ENCODE results near the gene LRRC34.

LRRC34 gene, protein sequence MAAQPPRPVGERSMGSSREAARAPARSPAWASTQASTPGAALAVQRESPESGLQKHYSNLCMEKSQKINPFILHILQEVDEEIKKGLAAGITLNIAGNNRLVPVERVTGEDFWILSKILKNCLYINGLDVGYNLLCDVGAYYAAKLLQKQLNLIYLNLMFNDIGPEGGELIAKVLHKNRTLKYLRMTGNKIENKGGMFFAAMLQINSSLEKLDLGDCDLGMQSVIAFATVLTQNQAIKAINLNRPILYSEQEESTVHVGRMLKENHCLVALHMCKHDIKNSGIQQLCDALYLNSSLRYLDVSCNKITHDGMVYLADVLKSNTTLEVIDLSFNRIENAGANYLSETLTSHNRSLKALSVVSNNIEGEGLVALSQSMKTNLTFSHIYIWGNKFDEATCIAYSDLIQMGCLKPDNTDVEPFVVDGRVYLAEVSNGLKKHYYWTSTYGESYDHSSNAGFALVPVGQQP

DNA sequence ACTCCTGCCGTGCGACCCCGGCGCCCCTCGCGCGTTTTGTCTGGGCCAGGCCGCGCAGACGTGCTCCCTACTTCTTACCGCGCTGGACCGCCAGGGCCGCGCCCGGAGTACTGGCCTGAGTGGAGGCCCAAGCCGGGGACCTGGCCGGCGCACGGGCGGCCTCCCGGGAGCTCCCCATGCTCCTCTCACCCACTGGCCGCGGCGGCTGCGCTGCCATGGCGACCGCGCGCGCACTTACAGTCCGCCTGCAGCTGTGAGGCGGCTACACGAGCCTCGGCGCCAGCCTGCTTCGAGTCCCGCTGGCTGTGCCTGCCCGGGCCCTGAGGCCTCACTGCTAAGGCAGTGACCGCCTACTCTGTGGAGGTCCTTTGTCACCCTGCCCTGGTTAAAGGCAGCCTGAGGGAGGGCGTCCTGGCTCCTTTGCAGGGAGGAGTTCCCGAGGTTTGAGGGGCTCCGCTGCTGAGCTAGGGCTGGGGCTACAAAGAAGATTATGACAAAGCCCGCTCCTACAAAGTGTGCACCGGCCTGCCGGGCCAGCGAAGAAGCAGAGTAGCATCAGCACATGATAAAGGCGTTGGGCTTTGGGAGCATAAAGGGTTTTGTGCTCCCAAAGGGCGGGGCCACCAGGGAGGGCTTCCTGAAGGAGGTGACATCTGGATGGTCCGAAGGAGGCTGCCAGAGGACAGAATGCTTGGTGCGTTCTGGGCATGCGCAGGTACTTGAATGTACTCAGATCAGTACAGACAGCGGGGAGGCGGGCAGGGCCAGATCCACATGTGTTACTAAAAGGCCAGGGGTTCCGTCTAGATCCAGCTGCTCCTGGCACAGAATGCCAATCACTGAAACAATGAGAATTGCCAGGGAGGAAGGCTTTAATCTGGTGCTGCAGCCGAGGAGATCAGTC lies at the start of gene LRRC34, which contains the start of gene LRRIQ4:
LRRC34 (minus strand) TSS at position 573 of the 904 bp plus-strand sequence; CDS start at position 217, 356 bp downstream.
LRRIQ4 (plus strand) TSS at position 539 of the 904 bp plus-strand sequence. CDS start 9,052 bp downstream, outside the sequence.
- DNase-seq = peak; percentile 18

DNA sequence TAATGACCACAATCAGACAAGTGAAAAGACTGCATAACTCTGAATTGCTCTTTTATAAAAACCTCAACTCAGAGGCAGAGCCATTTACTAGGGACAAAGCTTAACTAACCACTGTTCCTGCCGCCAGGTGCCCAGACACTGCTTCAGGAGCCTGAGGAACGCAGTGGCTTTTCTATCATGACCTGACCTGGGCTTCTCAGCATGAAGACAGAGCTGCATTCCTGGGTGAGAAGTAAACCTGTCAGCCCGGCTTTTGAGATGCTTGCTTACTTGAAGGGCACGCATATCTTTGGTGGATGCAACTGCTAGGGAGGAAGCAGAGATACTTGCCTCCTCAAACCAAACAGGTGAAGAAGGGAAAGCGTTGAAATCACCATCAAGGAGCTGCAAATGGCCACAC lies 49.2 kb upstream of the LRRC34 start:
- DNase-seq = no peak

DNA sequence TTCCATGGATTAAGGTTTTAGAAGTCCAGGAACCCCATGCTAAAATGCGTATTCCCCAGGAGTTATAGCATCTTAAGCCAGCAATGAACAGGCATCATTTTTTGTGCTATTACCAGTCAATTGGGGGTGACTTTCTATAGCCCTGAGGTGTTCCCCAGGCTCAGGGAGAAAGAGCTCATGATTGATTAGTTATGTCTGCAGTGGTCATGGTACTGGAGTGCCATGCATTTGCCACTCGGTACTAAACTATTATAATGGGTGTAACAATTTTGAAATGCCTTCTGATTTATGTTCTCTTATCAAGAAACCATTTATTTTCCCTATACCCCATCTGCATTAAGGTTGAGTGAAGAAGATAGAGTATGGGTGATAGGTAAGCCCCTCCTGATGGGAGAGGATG lies 45.1 kb upstream of the LRRC34 start:
- DNase-seq = no peak

DNA sequence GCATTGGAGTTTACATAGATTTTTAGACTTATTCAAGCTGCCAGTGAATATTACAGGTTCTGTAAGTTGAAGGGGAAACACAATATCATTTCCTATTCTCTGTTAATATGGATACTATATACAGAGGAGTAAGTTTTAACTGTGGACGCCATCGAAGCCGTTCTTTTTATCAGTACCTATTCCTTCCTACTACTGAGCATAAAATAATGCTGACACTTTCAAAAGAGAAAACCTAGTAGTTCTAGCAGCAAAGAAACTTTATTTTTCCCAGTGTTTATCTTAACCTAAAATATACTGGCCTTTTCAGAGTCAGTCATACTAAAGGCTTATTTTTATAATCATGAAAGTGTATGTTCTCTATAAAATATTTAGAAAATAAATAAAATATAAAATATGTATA lies 42.8 kb upstream of the LRRC34 start:
- DNase-seq = no peak

DNA sequence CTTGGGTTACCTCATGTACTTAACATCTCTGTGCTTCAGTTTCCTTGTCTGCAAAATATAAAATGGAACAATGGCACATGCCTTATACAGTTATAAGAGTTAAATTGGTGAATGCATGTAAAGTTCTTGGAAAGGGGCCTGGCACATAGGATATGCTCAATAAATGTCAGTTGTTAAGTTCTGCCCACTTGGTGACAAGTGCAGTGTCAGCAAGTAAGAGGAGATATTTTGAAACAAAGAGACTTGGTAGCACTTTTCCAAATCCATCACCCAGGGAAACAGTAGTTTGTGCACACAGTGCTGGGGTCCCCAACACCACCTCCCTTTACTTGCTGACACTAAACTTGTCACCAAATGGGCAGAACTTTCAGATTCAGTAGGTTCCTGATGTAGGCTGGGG lies 37.9 kb upstream of the LRRC34 start:
- no peak for DNase-seq

DNA sequence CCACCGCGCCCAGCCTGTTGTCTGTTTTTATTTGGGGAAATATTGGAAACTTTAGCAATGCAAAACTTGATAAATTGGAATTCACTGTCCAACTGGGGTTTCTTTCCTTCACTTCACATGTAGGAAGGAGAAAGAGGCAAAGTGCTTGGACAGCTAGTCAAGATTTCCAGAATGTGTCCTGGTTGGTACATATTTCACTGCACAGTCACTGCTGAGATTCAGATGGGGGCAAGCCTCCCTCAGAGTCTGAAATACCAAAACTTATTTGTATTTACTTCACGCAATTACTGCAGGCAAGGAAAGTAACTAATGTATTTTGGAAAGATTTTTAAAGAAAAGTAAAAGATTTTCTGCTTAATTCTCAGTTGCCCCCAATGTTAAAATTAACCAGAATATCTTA lies 36.0 kb upstream of the LRRC34 start:
- no peak for DNase-seq

DNA sequence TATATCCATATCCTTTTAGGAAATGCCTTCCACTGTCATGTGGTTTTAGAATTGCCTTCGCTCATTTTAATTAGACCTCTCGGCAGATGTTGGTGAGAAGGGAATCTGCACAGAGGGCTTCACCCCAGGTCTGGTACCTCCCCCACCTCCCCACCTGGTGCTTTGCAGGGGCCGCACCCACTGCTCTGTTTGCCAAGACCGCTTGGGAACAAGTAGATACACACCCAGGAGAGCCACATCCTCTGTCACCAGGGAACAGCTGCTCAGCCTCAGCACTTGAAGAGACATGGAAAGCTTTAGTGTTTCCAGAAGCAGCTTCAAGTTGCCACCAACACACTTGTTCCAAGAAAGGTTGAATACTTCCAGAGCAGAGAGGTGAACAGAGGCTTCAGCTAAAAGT lies 35.2 kb upstream of the LRRC34 start:
- peak; percentile 71 for DNase-seq

DNA sequence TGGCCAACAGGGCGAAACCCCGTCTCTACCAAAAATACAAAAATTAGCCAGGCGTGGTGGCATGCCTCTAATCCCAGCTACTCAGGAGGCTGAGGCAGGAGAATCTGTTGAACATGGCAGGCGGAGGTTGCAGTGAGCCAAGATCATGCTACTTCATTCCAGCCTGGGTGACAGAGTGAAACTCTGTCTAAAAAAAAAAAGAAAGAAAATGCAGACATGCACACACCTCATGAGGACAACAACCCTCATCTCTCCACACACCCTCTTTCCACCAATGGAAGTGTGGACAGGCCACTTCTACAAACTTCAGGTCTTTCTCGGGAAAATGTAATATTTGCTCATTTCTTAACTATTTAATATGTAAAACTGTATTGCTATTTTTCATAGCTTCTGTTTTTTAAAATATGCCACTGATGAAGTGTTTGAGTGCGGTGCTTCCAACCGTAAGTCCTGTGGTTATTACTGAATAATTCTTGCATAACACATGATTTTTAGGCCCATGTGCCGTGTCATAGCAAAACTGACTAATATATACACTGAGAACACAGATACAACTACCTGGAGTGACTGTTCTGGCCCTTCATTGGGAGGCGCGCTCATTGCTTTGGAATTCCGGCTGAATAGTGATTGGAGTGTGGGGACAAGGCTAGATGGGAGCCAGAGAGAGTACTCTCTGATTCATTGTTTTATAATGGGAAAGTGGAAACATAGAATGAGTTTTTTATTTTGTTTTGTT lies 33.9 kb upstream of the LRRC34 start:
- DNase-seq = no peak

DNA sequence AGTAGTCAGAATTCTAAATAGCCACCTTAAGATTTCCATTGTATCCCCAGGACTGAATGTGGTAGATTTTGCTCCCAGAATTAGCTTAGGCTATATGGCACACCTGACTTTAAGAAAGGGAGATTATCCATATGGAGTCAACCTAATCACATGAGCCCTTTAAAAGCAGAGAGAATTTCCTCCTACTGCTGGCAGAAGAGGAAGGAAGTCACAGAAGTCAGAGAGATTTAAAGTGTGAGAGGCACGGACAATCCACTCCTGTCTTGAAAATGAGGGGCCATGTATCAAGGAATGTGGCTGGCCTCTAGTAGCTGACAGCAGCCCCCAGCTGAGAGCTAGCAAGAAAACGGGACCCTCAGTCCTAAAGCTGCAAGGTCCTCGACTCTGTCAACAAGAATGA lies 30.3 kb upstream of the LRRC34 start:
- DNase-seq = no peak

DNA sequence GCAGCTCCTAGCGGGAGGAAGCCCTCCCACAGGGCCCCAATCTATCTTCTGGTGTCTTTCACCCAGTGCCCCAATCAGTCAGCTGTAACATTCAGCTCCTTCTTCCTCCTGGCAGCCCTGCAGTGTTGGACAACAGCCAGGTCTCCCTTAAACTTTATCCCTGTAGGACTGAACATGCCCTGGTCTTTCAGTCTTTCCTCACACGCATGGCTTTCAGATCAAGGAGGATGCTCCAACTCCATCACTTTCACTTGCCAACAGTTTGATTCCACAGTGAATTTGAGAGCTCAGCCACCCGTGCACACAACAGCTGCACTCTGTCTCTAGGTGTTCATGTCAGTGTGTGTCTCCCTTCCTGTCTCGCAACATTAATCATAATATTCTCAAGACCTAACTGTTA lies 28.5 kb upstream of the LRRC34 start:
- no peak for DNase-seq

DNA sequence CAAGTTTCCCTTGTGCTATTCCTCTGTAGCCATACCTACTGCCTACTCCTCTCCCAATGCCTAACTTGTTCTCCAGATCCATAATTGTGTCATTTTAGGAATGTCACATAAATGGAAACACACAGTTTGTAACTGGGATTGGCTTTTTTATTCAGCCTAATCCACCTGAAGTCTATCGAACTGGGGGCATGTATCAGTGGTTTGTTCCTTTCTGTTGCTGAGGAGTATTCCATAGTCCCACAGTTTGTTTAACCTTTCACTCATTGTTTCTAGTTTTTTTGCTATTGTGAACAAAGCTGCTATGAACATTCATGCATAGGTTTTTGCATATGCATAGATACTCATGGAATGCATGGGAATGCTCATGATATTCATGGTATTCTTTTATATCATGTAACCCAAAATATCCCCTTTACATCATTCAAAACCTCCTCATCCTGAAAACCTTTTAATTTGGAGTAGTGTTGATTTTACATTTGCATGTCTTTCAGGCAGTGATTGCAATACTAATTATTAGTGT lies 25.9 kb upstream of the LRRC34 start:
- DNase-seq = no peak

DNA sequence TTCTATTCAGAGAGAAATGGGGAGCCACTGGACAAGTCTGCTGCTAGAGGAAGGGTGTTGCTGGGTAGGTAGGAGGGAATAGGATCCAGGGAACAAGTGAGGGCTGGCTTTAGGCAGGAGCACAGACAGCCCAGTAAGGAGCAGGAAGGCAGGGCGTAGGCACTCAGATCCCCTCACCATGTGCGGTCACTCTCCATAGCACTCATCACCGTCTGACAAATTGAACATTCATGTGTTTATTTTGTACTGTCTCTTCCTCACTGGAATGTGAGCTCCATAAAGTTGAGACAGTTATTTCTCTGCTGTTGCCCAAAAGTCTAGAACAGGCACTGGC lies 24.2 kb upstream of the LRRC34 start:
- no peak for DNase-seq

DNA sequence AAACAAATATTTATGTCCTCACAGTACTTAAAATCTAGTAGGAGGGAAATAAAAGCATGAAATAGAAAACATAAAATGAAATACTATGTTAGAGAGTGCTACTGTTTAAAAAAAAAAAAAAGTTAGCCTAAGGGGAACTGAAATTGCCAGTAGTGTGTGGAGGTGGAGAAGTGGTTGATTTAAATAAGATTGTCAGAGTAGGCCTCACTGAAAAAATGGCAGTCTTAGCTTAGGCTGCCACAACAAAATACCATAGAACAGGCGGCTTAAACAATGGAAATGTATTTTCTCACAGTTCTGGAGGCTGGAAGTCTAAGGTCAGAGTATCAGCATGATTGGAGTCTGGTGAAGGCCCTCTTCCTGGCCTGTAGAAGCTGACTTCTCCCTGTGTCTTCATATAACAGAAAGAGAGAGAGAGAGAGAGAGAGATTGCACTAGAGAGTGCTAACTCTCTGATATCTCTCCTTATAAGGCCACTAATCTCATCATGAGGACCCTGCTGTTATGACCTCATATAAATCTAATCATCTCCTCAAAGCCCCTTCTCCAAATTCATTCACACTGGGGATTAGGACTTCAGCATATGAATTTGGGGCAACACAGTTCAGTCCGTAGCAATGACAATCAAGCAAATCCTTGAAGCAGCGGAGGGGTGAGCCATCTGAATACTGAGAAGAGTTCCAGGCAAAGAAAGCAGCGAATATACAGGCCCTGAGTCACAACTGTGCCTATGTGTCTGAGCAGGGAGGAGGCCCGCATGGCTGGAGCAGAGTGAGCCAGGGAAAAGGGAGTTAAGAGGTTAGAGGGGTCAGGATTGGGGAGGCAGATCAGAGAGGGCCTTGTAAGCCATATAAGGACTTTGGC lies 23.6 kb upstream of the LRRC34 start:
- no peak for DNase-seq

DNA sequence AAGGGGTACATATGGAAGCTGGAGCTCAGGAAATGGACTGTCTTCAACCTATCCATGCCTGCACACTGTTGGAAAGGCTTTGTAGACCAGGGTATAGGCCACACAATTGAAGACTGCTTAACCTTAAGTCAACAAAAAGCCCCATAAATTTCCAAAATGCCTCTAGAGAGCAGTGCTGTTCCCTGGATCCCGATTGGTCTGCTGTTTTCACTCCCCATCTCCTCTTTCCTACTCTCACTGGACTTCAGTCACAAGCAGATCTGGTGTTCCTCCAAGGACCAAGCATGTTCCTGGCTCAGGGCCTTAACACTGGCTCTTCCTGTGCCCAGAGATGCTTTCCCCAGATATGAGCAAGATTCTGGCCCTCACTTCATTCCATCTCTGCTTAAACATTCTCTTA lies 22.8 kb upstream of the LRRC34 start:
- no peak for DNase-seq

DNA sequence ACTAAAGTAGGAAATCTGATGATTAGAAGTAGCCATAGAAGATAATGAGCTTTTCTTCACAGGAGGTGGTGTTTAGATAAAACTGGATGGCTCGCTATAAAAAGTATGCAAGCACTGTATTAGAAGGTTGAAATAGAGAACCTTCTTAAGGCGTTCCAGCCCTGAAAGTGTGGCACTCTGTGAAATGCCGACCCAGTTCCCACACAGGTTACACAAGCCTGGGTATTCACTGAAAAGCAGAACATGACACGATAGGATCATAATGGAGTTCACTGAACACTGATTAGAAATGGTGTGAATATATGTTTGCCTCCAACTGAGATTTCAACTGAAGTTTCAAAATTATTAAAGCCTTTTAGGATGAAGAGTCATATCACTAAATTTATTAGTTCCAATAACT lies 15.0 kb upstream of the LRRC34 start:
- no peak for DNase-seq

DNA sequence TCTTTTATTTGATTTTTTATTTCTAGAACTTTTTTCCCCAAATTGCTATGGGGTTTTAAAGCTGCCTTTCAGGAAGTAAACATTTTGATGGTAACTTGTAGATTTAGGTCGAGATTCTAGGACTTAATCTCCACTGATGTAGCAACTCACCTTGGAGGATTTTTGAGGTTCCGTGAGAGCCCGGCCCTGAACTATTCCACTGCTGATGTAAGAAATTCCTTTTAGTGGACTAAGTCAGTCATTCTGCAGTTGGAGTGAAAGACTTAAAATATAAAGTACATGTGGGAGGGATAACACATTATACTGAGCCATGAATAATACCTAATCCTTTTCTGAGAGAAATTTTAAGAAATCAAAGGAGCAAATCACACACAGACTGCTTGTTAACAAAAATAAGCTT lies 12.6 kb upstream of the LRRC34 start:
- DNase-seq = no peak

DNA sequence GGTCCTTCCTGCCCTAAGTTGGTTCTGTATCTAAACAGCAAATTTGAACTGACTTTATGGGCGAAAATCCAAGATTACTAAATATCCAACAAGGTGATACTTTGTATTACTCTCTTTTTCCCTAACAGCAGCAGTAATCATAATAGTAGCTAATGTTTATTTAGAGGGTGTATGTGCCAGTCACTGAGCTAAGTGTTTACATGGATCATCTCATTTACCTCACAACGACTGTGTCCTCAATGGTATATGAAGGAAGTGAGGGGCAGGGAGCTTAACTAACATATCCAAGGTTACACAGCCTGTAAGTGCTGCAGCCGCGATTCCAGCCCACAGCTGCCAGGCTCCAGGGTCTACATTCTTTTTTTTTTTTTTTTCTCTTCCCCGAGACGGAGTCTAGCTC lies 10.3 kb upstream of the LRRC34 start:
- DNase-seq = no peak

DNA sequence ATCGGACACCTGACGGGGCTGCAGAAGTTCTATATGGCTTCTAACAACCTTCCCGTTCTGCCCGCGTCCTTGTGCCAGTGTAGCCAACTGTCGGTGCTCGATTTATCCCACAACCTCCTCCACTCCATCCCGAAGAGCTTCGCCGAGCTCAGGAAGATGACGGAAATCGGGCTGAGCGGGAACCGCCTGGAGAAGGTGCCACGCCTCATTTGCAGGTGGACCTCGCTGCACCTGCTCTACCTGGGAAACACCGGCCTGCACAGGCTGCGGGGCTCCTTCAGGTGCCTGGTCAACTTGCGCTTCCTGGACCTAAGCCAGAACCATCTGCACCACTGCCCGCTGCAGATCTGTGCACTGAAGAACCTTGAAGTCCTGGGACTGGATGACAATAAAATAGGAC lies 9.8 kb upstream of the LRRC34 start:
- DNase-seq = peak; percentile 70

DNA sequence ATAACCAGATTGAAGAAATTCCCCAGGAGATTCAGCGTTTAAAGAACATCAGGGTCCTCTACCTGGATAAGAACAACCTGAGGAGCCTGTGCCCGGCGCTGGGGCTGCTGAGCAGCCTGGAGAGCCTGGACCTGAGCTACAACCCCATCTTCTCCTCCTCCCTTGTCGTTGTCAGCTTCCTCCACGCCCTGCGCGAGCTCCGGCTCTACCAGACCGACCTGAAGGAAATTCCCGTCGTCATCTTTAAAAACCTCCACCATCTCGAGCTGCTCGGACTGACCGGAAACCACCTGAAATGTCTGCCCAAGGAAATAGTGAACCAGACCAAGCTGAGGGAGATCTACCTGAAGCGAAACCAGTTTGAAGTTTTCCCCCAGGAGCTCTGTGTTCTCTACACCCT lies 9.4 kb upstream of the LRRC34 start:
- no peak for DNase-seq

DNA sequence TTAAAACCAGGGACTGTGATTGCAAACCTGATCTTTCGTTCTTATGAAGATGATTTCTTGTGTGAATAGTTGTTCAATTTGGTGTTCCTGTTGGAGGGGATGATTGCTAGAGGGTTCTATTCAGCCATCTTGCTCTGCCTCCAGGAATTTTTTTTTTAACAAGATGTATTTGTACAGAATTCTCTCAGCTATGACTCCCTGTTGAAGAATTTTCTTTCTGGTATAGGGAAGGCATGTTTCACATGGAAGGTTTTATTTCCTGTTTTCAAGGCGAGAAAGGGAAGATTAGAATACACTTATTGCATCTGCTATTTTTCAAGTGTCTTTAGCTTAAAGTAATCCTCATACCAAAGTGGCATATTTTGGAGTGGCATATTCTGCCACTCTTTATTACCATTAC lies 5.6 kb upstream of the LRRC34 start:
- no peak for DNase-seq

DNA sequence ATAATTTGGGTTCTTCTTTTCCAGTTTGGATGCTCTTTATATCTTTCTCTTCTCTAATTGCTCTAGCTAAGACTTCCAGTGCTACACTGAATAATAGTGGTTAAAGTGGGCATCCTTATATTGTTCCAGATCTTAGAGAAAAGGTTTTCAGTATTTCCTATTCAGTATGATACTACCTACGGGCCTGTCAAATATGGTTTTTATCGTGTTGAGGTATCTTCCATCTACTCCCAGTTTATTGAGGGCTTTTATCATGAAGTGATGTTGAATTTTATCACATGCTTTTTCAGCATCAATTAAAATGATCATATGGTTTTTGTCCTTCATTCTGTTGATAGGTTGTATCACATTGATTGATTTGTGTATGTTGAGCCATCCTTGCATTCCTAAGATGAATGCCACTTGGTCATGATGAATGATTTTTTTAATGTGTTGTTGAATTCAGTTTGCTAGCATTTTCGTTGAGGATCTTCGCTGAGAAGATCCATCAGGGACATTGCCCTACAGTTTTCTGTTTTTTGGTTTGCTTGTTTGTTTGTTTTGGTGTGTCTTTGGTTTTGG lies 3.0 kb upstream of the LRRC34 start:
- DNase-seq = no peak

Data from NCI-H187 treated with DMSO at 0.1 percent for 48 hours (cell line).